SU-DHL-6 (cell line): ENCODE measurements around the gene HDAC7.

Experiments
- H2AFZ ChIP-seq: fragments of 200-600 bp; sonication (generic); 2 replicates; pipeline ENCODE4 v1.6.1; 2014; ENCODE audit warnings: low read depth, mild to moderate bottlenecking, moderate library complexity, mixed read lengths, antibody characterized with exemption, low read length; ENCODE audit not compliant: severe bottlenecking
- H3F3A ChIP-seq: fragments of 200-600 bp; shearing (Covaris generic); 2 replicates; pipeline ENCODE4 v1.6.0; 2016; ENCODE audit warnings: antibody characterized with exemption, mild to moderate bottlenecking; ENCODE audit not compliant: insufficient read depth
- H3K27ac ChIP-seq: fragments of 200-600 bp; sonication (generic); 2 replicates; pipeline ENCODE4 v1.5.1; 2016; ENCODE audit warnings: low read depth, mild to moderate bottlenecking, low read length, moderate library complexity, mixed read lengths
- H3K27me3 ChIP-seq: fragments of 200-600 bp; sonication (generic), shearing (Covaris generic); 2 replicates; pipeline ENCODE4 v1.6.0; 2014; ENCODE audit warnings: mild to moderate bottlenecking, low read length
- H3K36me3 ChIP-seq: fragments of 200-600 bp; sonication (generic); 2 replicates; pipeline ENCODE4 v1.6.1; 2014; ENCODE audit warnings: mild to moderate bottlenecking, low read length, mixed read lengths
- H3K4me2 ChIP-seq: fragments of 300-600, 200-600 bp; shearing (Covaris generic), sonication (generic); 2 replicates; pipeline ENCODE4 v1.6.0; 2014; ENCODE audit warnings: low read length, low read depth, mild to moderate bottlenecking; ENCODE audit not compliant: poor library complexity, severe bottlenecking
- H3K4me3 ChIP-seq: fragments of 200-600 bp; sonication (generic); 2 replicates; pipeline ENCODE4 v1.5.1; 2014; ENCODE audit warnings: antibody characterized with exemption, low read length, mild to moderate bottlenecking, mixed read lengths; ENCODE audit not compliant: insufficient read depth, poor library complexity, severe bottlenecking
- H3K79me2 ChIP-seq: fragments of 200-600 bp; sonication (generic); 2 replicates; pipeline ENCODE4 v1.6.1; 2014; ENCODE audit warnings: mild to moderate bottlenecking, low read length, moderate library complexity; ENCODE audit not compliant: insufficient read depth
- H3K9ac ChIP-seq: fragments of 200-600 bp; sonication (generic); 2 replicates; pipeline ENCODE4 v1.7.0; 2014; ENCODE audit warnings: mild to moderate bottlenecking, low read length
- H3K9me2 ChIP-seq: fragments of 200-600 bp; sonication (generic); replicated peaks from 2 replicates; pipeline ENCODE4 v1.6.1; 2014; ENCODE audit warnings: low read length; ENCODE audit not compliant: insufficient read depth
- H3K9me3 ChIP-seq: fragments of 200-600 bp; sonication (generic); 2 replicates; pipeline ENCODE4 v1.6.1; 2014; ENCODE audit warnings: low read length, mixed read lengths; ENCODE audit not compliant: insufficient read depth
- H4K20me1 ChIP-seq: fragments of 200-600 bp; sonication (generic); 2 replicates; pipeline ENCODE4 v1.6.1; 2014; ENCODE audit warnings: low read depth, mild to moderate bottlenecking, antibody characterized with exemption, low read length, moderate library complexity, mixed read lengths
- CTCF ChIP-seq: fragments of 200-600 bp; sonication (generic); IDR thresholded peaks from one replicate; pipeline ENCODE4 v1.5.1; 2017; ENCODE audit warnings: antibody characterized with exemption, mild to moderate bottlenecking, low read length, moderate library complexity; ENCODE audit not compliant: insufficient read depth, poor library complexity, severe bottlenecking
- EZH2phosphoT487 ChIP-seq: fragments of 200-600 bp; sonication (generic), shearing (Covaris generic); conservative IDR thresholded peaks from 2 replicates; pipeline ENCODE4 v1.6.1; 2018; ENCODE audit warnings: mild to moderate bottlenecking, antibody characterized with exemption, low read length, moderate library complexity, mixed read lengths

HDAC7 gene

GRCh38 chr12:47867495-47867941 is 47.8 kb upstream of the HDAC7 start:
- H3K9ac ChIP-seq, result no peak overlapping the region
- no peak for TF ChIP-seq EZH2phosphoT487
- no peak for TF ChIP-seq CTCF
- no peaks in the 10 kb centered on the region for H3K9me3 ChIP-seq
- no peaks in the 10 kb centered on the region for H3F3A ChIP-seq
- H4K20me1 ChIP-seq, result no peaks in the 10 kb centered on the region
- no peak overlapping the region for H3K27ac ChIP-seq
- no peak overlapping the region for H3K4me3 ChIP-seq
- no peaks in the 10 kb centered on the region for H3K79me2 ChIP-seq
- no peaks in the 10 kb centered on the region for H3K27me3 ChIP-seq
- no peaks in the 10 kb centered on the region for H3K36me3 ChIP-seq
- H2AFZ ChIP-seq, result no peak overlapping the region
- H3K4me2 ChIP-seq, result no peak overlapping the region
- no peaks in the 10 kb centered on the region for H3K9me2 ChIP-seq

GRCh38 chr12:47864646-47865235 is 45.0 kb upstream of the HDAC7 start:
- no peak overlapping the region for H3K4me3 ChIP-seq
- no peaks in the 10 kb centered on the region for H3K36me3 ChIP-seq
- no peaks in the 10 kb centered on the region for H3K9me2 ChIP-seq
- H3K27ac ChIP-seq, result no peak overlapping the region
- H3K9ac ChIP-seq, result no peak overlapping the region
- H3K4me2 ChIP-seq, result no peak overlapping the region
- H4K20me1 ChIP-seq, result no peaks in the 10 kb centered on the region
- H3K79me2 ChIP-seq, result no peaks in the 10 kb centered on the region
- H3F3A ChIP-seq, result no peaks in the 10 kb centered on the region
- no peak overlapping the region for H2AFZ ChIP-seq
- no peak for TF ChIP-seq CTCF
- no peak for TF ChIP-seq EZH2phosphoT487
- no peaks in the 10 kb centered on the region for H3K27me3 ChIP-seq
- no peaks in the 10 kb centered on the region for H3K9me3 ChIP-seq

DNA sequence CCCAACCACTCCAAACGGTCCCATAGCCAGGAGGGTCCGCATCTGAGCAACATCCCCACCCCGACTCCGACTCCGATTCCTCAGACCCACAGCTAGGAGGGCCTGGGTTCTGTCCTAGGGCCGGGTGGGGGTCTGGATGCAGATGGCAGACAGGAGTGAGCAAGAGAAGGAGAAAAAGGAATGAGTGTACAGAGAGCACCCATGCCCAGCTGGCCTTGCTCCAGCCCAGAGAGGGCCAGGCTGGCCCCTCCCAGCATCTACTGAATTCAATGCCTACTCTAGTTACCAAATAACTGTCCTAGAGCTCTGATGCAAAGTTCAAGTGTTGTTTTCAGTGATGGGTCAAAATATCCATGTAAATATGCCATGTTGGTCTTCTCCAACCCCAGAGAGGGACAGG is 44.3 kb upstream of the HDAC7 start:
- TF ChIP-seq CTCF, result no peak
- TF ChIP-seq EZH2phosphoT487, result no peak
- no peak overlapping the region for H3K9ac ChIP-seq
- H3K79me2 ChIP-seq, result no peaks in the 10 kb centered on the region
- no peaks in the 10 kb centered on the region for H4K20me1 ChIP-seq
- no peak overlapping the region for H3K4me2 ChIP-seq
- H3F3A ChIP-seq, result no peaks in the 10 kb centered on the region
- no peaks in the 10 kb centered on the region for H3K36me3 ChIP-seq
- H2AFZ ChIP-seq, result no peak overlapping the region
- H3K4me3 ChIP-seq, result no peak overlapping the region
- no peak overlapping the region for H3K27ac ChIP-seq
- H3K9me2 ChIP-seq, result no peaks in the 10 kb centered on the region
- no peaks in the 10 kb centered on the region for H3K9me3 ChIP-seq
- H3K27me3 ChIP-seq, result no peaks in the 10 kb centered on the region
